ENCODE data around the gene INSM2.

The INSM2 gene

DNA sequence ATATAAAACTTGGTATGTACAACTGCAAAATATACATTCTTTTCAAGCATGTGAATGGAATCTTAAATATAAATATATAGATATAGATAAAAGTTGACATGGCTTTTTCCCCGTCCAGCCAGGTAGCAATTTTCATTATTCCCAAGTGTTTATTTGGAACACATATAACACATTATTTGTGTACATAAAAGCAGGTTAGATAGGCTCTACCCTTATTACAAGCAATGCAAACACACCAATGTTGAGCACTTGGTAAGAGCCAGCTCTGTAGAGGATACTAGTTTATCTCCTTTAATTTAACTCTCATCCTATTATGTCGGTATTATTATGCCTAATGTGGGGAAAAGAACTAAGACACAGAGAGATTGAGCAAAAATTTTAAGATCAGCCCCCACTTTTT lies 7.0 kb upstream of the INSM2 start:
- TF ChIP-seq CTCF (IDR thresholded peaks at IDR 0.05; ENCODE audit: insufficient read depth, low read length) = no peak
- TF ChIP-seq SPI1 (IDR thresholded peaks at IDR 0.05; ENCODE audit: borderline replicate concordance, low read depth) = no peak
- no peak for TF ChIP-seq GABPA (IDR thresholded peaks at IDR 0.05; ENCODE audit: low read depth)
- TF ChIP-seq, protein P1, sequence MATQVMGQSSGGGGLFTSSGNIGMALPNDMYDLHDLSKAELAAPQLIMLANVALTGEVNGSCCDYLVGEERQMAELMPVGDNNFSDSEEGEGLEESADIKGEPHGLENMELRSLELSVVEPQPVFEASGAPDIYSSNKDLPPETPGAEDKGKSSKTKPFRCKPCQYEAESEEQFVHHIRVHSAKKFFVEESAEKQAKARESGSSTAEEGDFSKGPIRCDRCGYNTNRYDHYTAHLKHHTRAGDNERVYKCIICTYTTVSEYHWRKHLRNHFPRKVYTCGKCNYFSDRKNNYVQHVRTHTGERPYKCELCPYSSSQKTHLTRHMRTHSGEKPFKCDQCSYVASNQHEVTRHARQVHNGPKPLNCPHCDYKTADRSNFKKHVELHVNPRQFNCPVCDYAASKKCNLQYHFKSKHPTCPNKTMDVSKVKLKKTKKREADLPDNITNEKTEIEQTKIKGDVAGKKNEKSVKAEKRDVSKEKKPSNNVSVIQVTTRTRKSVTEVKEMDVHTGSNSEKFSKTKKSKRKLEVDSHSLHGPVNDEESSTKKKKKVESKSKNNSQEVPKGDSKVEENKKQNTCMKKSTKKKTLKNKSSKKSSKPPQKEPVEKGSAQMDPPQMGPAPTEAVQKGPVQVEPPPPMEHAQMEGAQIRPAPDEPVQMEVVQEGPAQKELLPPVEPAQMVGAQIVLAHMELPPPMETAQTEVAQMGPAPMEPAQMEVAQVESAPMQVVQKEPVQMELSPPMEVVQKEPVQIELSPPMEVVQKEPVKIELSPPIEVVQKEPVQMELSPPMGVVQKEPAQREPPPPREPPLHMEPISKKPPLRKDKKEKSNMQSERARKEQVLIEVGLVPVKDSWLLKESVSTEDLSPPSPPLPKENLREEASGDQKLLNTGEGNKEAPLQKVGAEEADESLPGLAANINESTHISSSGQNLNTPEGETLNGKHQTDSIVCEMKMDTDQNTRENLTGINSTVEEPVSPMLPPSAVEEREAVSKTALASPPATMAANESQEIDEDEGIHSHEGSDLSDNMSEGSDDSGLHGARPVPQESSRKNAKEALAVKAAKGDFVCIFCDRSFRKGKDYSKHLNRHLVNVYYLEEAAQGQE (IDR thresholded peaks at IDR 0.05; ENCODE audit: insufficient replicate concordance, low read depth) = no peak
- TF ChIP-seq POLR2AphosphoS5 (IDR thresholded peaks at IDR 0.05; ENCODE audit: low read depth) = no peak

GRCh38 chr14:35531960-35532747 lies 1.8 kb upstream of the INSM2 start:
- no peak for TF ChIP-seq GABPA (IDR thresholded peaks at IDR 0.05; ENCODE audit: low read depth)
- TF ChIP-seq, protein P1 (IDR thresholded peaks at IDR 0.05; ENCODE audit: insufficient replicate concordance, low read depth) = no peak
- TF ChIP-seq POLR2AphosphoS5 (IDR thresholded peaks at IDR 0.05; ENCODE audit: low read depth) = no peak
- TF ChIP-seq SPI1 (IDR thresholded peaks at IDR 0.05; ENCODE audit: borderline replicate concordance, low read depth) = no peak
- no peak for TF ChIP-seq CTCF (IDR thresholded peaks at IDR 0.05; ENCODE audit: insufficient read depth, low read length)
- DNase-seq (ENCODE audit: low read depth in 1 of 2, low spot score in 1 of 2) = no peak
- no peak overlapping the region for H3K27ac ChIP-seq (replicated peaks)
- no peak overlapping the region for H3K4me3 ChIP-seq (replicated peaks; ENCODE audit: insufficient read depth, low read length)
- H3K27me3 ChIP-seq (ENCODE audit: insufficient read depth, poor library complexity, severe bottlenecking) = peaks cover 38% of the 10 kb centered on the region

More for the DNA sequence above, 7.0 kb upstream of the INSM2 start:
- DNase-seq (ENCODE audit: low read depth in 1 of 2, low spot score in 1 of 2) = no peak
- Histone ChIP-seq H3K27ac (replicated peaks) (no peak overlapping the region), H3K27me3 (ENCODE audit: insufficient read depth, poor library complexity, severe bottlenecking) (peaks cover 21% of the 10 kb centered on the region), H3K4me3 (replicated peaks; ENCODE audit: insufficient read depth, low read length) (no peak overlapping the region)

- peaks cover 38% of the 10 kb centered on the region for H3K27me3 ChIP-seq (ENCODE audit: insufficient read depth, poor library complexity, severe bottlenecking)
Observed at GRCh38 chr14:35532783-35533356, 1.1 kb upstream of the INSM2 start.

GRCh38 chr14:35534208-35534872 lies 376 bp downstream of the INSM2 start:
- DNase-seq (ENCODE audit: low read depth in 1 of 2, low spot score in 1 of 2) = peak in 1 of 2 experiments; percentile 32

More at GRCh38 chr14:35532783-35533356, 1.1 kb upstream of the INSM2 start:
- Histone ChIP-seq H3K4me3 (replicated peaks; ENCODE audit: insufficient read depth, low read length) (peak overlapping the region; percentile 59; the same call in 1 of the 2 replicates), H3K27ac (replicated peaks) (no peak overlapping the region)
- DNase-seq (ENCODE audit: low read depth in 1 of 2, low spot score in 1 of 2) = no peak
- TF ChIP-seq POLR2AphosphoS5 (IDR thresholded peaks at IDR 0.05; ENCODE audit: low read depth) = no peak
- TF ChIP-seq SPI1 (IDR thresholded peaks at IDR 0.05; ENCODE audit: borderline replicate concordance, low read depth) = no peak
- TF ChIP-seq GABPA (IDR thresholded peaks at IDR 0.05; ENCODE audit: low read depth) = no peak

More at GRCh38 chr14:35534208-35534872, 376 bp downstream of the INSM2 start:
- no peak for TF ChIP-seq SPI1 (IDR thresholded peaks at IDR 0.05; ENCODE audit: borderline replicate concordance, low read depth)
- TF ChIP-seq GABPA (IDR thresholded peaks at IDR 0.05; ENCODE audit: low read depth) = no peak
- TF ChIP-seq CTCF (IDR thresholded peaks at IDR 0.05; ENCODE audit: insufficient read depth, low read length) = no peak
- TF ChIP-seq, protein P1 (IDR thresholded peaks at IDR 0.05; ENCODE audit: insufficient replicate concordance, low read depth) = no peak
- no peak for TF ChIP-seq POLR2AphosphoS5 (IDR thresholded peaks at IDR 0.05; ENCODE audit: low read depth)
- no peak overlapping the region for H3K27ac ChIP-seq (replicated peaks)
- H3K4me3 ChIP-seq (replicated peaks; ENCODE audit: insufficient read depth, low read length) = peak overlapping the region; percentile 59
- H3K27me3 ChIP-seq (ENCODE audit: insufficient read depth, poor library complexity, severe bottlenecking) = peaks cover 29% of the 10 kb centered on the region

Measured in HL-60 (cell line).